Measurements from ENCODE around the gene SHH.
A peak's percentile ranks its signal among the peaks of the same experiment; 100 is the strongest.

Gene SHH

GRCh38 chr7:155804897-155805825, 7.1 kb downstream of the SHH start:
- peak; percentile 85 for DNase-seq

GRCh38 chr7:155804431-155804831, 7.8 kb downstream of the SHH start:
- no peak for DNase-seq

- no peak for DNase-seq
These were observed 8.6 kb downstream of the SHH start for GRCh38 chr7:155803418-155804376.

GRCh38 chr7:155802906-155803417, 9.3 kb downstream of the SHH start:
- no peak for DNase-seq

- no peak for DNase-seq
These were observed 10.0 kb downstream of the SHH start for GRCh38 chr7:155802291-155802690.

- DNase-seq: no peak
These were observed 11.5 kb downstream of the SHH start for GRCh38 chr7:155800741-155801267.

- DNase-seq: no peak
These were observed 12.0 kb downstream of the SHH start for GRCh38 chr7:155800301-155800700.

GRCh38 chr7:155799514-155799913, 12.7 kb downstream of the SHH start:
- DNase-seq: no peak

- no peak for DNase-seq
These were observed 13.4 kb downstream of the SHH start for GRCh38 chr7:155798673-155799439.

GRCh38 chr7:155797262-155798250, 14.7 kb downstream of the SHH start:
- DNase-seq: no peak

GRCh38 chr7:155796381-155797261, 15.6 kb downstream of the SHH start:
- DNase-seq: peak; percentile 94

GRCh38 chr7:155795951-155796350, 16.3 kb downstream of the SHH start:
- DNase-seq: no peak

GRCh38 chr7:155795401-155795800, 16.9 kb downstream of the SHH start:
- DNase-seq: no peak

GRCh38 chr7:155794196-155794595, 18.1 kb downstream of the SHH start:
- no peak for DNase-seq

GRCh38 chr7:155793720-155794119, 18.5 kb downstream of the SHH start:
- no peak for DNase-seq

GRCh38 chr7:155792999-155793560, 19.2 kb downstream of the SHH start:
- no peak for DNase-seq

- no peak for DNase-seq
These were observed 19.8 kb downstream of the SHH start for GRCh38 chr7:155792315-155792960.

- no peak for DNase-seq
These were observed 20.4 kb downstream of the SHH start for GRCh38 chr7:155791836-155792235.

- no peak for DNase-seq
These were observed 21.0 kb downstream of the SHH start for GRCh38 chr7:155791214-155791737.

Data from activated CD8-positive, alpha-beta memory T cell treated with anti-CD3 and anti-CD28 coated beads, Interleukin-2, amount 50 U/mL, for 48 hours (primary cell).